Measurements from ENCODE around the gene NHSL2. TPM values are rescaled to one million over a fixed set of nuclear protein-coding genes. Genes with fewer than 3 reads are reported as not detected.

Gene NHSL2
- total RNA-seq, 2 donors from 2014 or later, result 6.9 to 11.2 TPM

DNA sequence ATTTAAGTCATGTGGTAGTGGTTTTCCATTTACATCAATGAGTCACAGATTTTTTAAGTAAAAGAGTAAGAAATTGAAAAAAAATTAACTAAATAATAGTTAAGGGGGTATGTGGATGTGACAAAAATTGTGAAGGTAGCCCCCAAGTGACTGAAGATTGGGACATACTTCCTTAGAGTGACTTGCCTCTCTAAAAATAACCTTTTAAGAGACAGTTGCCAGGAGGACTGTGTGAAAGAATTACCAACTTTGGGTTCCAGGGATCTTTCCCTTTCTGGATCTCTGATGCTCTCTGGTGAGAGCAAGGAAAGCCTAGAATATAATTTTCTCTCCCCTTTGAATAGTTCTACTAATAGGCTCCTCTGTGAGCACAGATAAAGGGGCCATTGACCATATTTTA lies 42.7 kb downstream of the NHSL2 start:
- Mint-ChIP-seq H3K9me3 (peaks cover 60% of the 10 kb centered on the region), H3K4me3 (no peak overlapping the region), H3K27me3 (ENCODE audit: insufficient read depth) (no peaks in the 10 kb centered on the region), H3K4me1 (peaks cover 26% of the 10 kb centered on the region), H3K36me3 (ENCODE audit: low read depth) (no peaks in the 10 kb centered on the region), H3K27ac (no peak overlapping the region)
- Histone ChIP-seq H3K4me3 (ENCODE audit: low read length) (no peak overlapping the region), H3K9ac (ENCODE audit: extremely low read depth, low read length, poor library complexity, severe bottlenecking) (no peak overlapping the region), H3K27ac (ENCODE audit: low read depth, low read length) (no peak overlapping the region), H3K9me3 (ENCODE audit: control insufficient read depth, low read length) (no peaks in the 10 kb centered on the region), H3K4me1 (ENCODE audit: control insufficient read depth, insufficient read depth, low read length) (no peaks in the 10 kb centered on the region), H3K36me3 (ENCODE audit: control insufficient read depth, insufficient read depth, low read length) (no peaks in the 10 kb centered on the region), H3K27me3 (ENCODE audit: control insufficient read depth, insufficient read depth, low read length, poor library complexity, severe bottlenecking) (no peaks in the 10 kb centered on the region)
- TF ChIP-seq, protein P1, sequence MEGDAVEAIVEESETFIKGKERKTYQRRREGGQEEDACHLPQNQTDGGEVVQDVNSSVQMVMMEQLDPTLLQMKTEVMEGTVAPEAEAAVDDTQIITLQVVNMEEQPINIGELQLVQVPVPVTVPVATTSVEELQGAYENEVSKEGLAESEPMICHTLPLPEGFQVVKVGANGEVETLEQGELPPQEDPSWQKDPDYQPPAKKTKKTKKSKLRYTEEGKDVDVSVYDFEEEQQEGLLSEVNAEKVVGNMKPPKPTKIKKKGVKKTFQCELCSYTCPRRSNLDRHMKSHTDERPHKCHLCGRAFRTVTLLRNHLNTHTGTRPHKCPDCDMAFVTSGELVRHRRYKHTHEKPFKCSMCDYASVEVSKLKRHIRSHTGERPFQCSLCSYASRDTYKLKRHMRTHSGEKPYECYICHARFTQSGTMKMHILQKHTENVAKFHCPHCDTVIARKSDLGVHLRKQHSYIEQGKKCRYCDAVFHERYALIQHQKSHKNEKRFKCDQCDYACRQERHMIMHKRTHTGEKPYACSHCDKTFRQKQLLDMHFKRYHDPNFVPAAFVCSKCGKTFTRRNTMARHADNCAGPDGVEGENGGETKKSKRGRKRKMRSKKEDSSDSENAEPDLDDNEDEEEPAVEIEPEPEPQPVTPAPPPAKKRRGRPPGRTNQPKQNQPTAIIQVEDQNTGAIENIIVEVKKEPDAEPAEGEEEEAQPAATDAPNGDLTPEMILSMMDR (conservative IDR thresholded peaks at IDR 0.05), result no peak
- no peak for DNase-seq

DNA sequence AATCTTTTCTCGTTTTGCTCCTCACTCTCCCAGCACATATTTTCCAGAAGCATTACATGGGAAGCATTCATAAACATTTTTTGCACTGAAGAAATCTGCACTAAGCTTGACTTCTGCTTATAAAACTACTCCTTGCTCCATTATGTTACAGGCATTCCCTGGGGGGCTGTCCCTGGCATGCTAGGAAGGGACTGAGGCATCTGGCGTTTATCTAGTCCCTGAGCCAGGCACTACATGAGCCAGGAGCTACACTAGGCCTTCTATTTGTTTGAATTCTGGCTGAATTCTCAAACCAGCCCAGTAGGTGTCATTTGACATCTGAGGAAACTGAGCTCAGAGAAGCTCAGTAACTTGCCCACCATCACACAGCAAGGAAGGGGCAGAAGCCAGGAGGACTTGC lies 43.3 kb downstream of the NHSL2 start:
- WGBS, 2 experiments (ENCODE audit: insufficient coverage in 1 of 2, insufficient read length in 1 of 2), result 81% methylated on average over 2 of the region's 2 CpGs; no CpG with 5 or more reads in 1 of the 2 experiments
- H3K36me3 ChIP-seq (ENCODE audit: control insufficient read depth, insufficient read depth, low read length), result no peaks in the 10 kb centered on the region
- Mint-ChIP-seq H3K27me3 (ENCODE audit: insufficient read depth) (no peaks in the 10 kb centered on the region), H3K9me3 (peaks cover 59% of the 10 kb centered on the region), H3K27ac (no peak overlapping the region), H3K4me1 (peaks cover 30% of the 10 kb centered on the region), H3K4me3 (no peak overlapping the region), H3K36me3 (ENCODE audit: low read depth) (no peaks in the 10 kb centered on the region)
- no peaks in the 10 kb centered on the region for H3K9me3 ChIP-seq (ENCODE audit: control insufficient read depth, low read length)
- no peak for DNase-seq
- no peak overlapping the region for H3K9ac ChIP-seq (ENCODE audit: extremely low read depth, low read length, poor library complexity, severe bottlenecking)
- TF ChIP-seq, protein P1 (conservative IDR thresholded peaks at IDR 0.05), result no peak
- H3K4me1 ChIP-seq (ENCODE audit: control insufficient read depth, insufficient read depth, low read length), result peaks cover 3% of the 10 kb centered on the region
- H3K27ac ChIP-seq (ENCODE audit: low read depth, low read length), result peak overlapping the region; percentile 30
- H3K27me3 ChIP-seq (ENCODE audit: control insufficient read depth, insufficient read depth, low read length, poor library complexity, severe bottlenecking), result no peaks in the 10 kb centered on the region
- no peak overlapping the region for H3K4me3 ChIP-seq (ENCODE audit: low read length)

DNA sequence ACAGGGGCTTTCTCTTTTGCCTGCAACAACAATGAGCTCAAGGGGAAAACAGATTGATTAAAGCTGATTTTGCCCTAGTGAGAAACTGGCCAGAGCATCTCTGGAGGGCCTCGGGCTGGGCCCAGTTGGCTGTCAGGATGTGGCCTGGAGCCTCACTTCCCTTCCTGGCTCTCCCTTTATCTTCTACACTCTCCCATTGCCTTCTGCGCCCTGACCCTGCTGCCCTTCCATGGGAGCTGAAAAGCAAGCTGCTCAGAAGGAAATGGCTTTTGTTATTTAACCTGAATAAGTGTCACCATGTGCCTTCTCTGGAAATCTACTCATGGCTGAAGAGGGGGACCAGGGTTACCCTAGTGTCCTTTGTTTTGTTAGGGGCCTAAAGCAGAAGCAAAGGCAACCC lies 43.8 kb downstream of the NHSL2 start:
- no peaks in the 10 kb centered on the region for H3K9me3 ChIP-seq (ENCODE audit: control insufficient read depth, low read length)
- Mint-ChIP-seq H3K4me3 (no peak overlapping the region), H3K9me3 (peaks cover 56% of the 10 kb centered on the region), H3K36me3 (ENCODE audit: low read depth) (no peaks in the 10 kb centered on the region), H3K27me3 (ENCODE audit: insufficient read depth) (no peaks in the 10 kb centered on the region), H3K27ac (no peak overlapping the region), H3K4me1 (peaks cover 27% of the 10 kb centered on the region)
- WGBS, 2 experiments (ENCODE audit: insufficient coverage in 1 of 2, insufficient read length in 1 of 2), result 72% methylated on average over 2 of the region's 2 CpGs; no CpG with 5 or more reads in 1 of the 2 experiments
- TF ChIP-seq, protein P1 (conservative IDR thresholded peaks at IDR 0.05), result no peak
- H3K27me3 ChIP-seq (ENCODE audit: control insufficient read depth, insufficient read depth, low read length, poor library complexity, severe bottlenecking), result no peaks in the 10 kb centered on the region
- H3K9ac ChIP-seq (ENCODE audit: extremely low read depth, low read length, poor library complexity, severe bottlenecking), result no peak overlapping the region
- DNase-seq, result no peak
- H3K36me3 ChIP-seq (ENCODE audit: control insufficient read depth, insufficient read depth, low read length), result no peaks in the 10 kb centered on the region
- peak overlapping the region; percentile 49 for H3K27ac ChIP-seq (ENCODE audit: low read depth, low read length)
- peaks cover 3% of the 10 kb centered on the region for H3K4me1 ChIP-seq (ENCODE audit: control insufficient read depth, insufficient read depth, low read length)
- H3K4me3 ChIP-seq (ENCODE audit: low read length), result no peak overlapping the region

Measured in endodermal cell (in vitro differentiated cells).